KOPT-K1 (cell line): Measurements from ENCODE around the gene CYP21A2.
"Not testable (repeated sequence)": the region's sequence is repeated elsewhere in the genome, so short reads cannot be mapped to it uniquely, and the experiment has no call there.

Source experiments
- H3K27ac ChIP-seq: fragments of 200-600 bp; sonication (generic); 2 replicates; pipeline ENCODE4 v1.5.1; 2016; ENCODE audit warnings: antibody characterized with exemption, mild to moderate bottlenecking, low read depth, low read length; ENCODE audit not compliant: poor library complexity, severe bottlenecking
- H3K36me3 ChIP-seq: fragments of 200-600 bp; sonication (generic); 2 replicates; pipeline ENCODE4 v1.5.1; 2017; ENCODE audit warnings: antibody characterized with exemption, mild to moderate bottlenecking, low read length, moderate library complexity; ENCODE audit not compliant: insufficient read depth
- H3K9me3 ChIP-seq: fragments of 200-600 bp; sonication (generic); 2 replicates; pipeline ENCODE4 v1.5.1; 2017; ENCODE audit warnings: antibody characterized with exemption, low read length, mild to moderate bottlenecking; ENCODE audit not compliant: insufficient read depth, poor library complexity, severe bottlenecking

Gene CYP21A2

GRCh38 chr6:32037598-32038524, at the start of gene CYP21A2:
Gene CYP21A2 (plus strand): TSS chr6:32038415. CDS start chr6:32038423, 8 bp downstream.
- H3K9me3 ChIP-seq, H3K36me3 ChIP-seq, H3K27ac ChIP-seq: not testable (repeated sequence)

DNA sequence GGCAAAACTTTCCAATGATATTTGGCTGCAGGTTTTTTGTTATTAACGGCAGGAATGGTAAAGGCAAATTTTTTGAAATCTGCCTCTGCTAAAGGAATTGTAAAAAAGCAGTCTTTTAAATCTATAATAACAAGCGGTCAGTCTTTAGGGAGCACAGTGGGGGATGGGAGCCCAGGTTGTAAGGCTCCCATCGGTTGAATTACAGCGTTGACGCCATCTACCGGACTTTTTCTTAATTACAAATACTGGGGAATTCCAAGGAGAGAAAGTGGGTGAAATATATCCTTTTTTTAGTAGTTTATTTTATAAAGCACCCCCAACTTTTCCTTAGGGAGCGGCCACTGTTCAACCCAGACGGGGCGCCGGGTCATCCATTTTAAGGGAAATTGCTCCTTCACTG, 48.9 kb upstream of the CYP21A2 start:
- H3K27ac ChIP-seq, result not testable (repeated sequence)

GRCh38 chr6:31994421-31994820, 43.8 kb upstream of the CYP21A2 start:
- not testable (repeated sequence) for H3K9me3 ChIP-seq, H3K27ac ChIP-seq, H3K36me3 ChIP-seq

More for the DNA sequence above, 48.9 kb upstream of the CYP21A2 start:
- not testable (repeated sequence) for H3K36me3 ChIP-seq, H3K9me3 ChIP-seq

DNA sequence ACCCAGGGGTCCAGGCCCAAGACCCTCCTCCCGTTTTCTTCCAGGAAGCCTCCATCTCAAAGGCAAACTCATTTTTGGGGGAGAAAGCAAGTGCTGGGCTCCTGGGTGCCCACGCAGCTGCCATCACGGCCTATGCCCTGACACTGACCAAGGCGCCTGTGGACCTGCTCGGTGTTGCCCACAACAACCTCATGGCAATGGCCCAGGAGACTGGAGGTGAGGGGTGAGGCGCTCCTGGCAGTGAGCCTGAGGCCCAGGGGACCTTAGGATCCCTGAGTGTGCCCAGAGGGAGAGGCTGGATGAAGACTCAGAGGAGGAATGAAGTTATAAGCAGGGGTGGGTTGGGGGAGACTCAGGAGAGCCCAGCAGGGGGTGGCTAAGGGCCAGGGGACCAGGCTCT, 41.8 kb upstream of the CYP21A2 start:
- H3K36me3 ChIP-seq, H3K27ac ChIP-seq, H3K9me3 ChIP-seq: not testable (repeated sequence)

GRCh38 chr6:32002546-32003268, 35.5 kb upstream of the CYP21A2 start:
- H3K36me3 ChIP-seq, H3K9me3 ChIP-seq, H3K27ac ChIP-seq: not testable (repeated sequence)

DNA sequence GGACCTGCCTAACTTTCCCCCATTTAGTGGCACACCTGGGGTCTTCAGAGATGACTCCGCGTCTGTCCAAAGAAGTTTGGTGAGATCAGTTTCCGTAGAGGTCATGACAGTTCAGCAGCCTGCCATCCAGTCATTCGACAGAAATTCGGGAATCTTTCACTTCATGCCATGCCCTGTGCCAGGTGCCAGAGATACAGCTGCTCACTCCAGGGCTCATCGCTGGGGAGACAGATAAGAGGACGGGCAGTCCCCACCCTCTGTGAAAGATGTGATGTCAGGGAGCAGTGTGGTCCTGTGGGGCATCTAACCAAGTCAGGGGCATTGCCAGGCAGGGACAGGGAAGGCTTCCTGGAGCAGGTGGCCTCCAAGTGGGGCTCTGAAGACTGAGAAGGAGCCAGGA, 34.9 kb upstream of the CYP21A2 start:
- H3K9me3 ChIP-seq, result not testable (repeated sequence)

GRCh38 chr6:32004393-32004792, 33.8 kb upstream of the CYP21A2 start:
- H3K36me3 ChIP-seq, H3K27ac ChIP-seq, H3K9me3 ChIP-seq: not testable (repeated sequence)

More for the DNA sequence above, 34.9 kb upstream of the CYP21A2 start:
- not testable (repeated sequence) for H3K27ac ChIP-seq, H3K36me3 ChIP-seq

- not testable (repeated sequence) for H3K27ac ChIP-seq, H3K9me3 ChIP-seq, H3K36me3 ChIP-seq
These were observed 33.2 kb upstream of the CYP21A2 start for GRCh38 chr6:32004864-32005537.

- not testable (repeated sequence) for H3K9me3 ChIP-seq, H3K27ac ChIP-seq, H3K36me3 ChIP-seq
These were observed 32.7 kb upstream of the CYP21A2 start for GRCh38 chr6:32005538-32005880.

GRCh38 chr6:32005991-32006529, 32.2 kb upstream of the CYP21A2 start:
- H3K36me3 ChIP-seq, H3K9me3 ChIP-seq, H3K27ac ChIP-seq: not testable (repeated sequence)

DNA sequence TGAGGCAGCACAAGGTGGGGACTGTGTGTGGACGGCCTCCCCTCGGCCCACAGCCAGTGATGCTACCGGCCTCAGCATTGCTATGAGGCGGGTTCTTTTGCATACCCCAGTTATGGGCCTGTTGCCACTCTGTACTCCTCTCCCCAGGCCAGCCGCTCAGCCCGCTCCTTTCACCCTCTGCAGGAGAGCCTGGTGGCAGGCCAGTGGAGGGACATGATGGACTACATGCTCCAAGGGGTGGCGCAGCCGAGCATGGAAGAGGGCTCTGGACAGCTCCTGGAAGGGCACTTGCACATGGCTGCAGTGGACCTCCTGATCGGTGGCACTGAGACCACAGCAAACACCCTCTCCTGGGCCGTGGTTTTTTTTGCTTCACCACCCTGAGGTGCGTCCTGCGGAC, 31.1 kb upstream of the CYP21A2 start:
- not testable (repeated sequence) for H3K27ac ChIP-seq, H3K9me3 ChIP-seq, H3K36me3 ChIP-seq

- H3K27ac ChIP-seq, H3K9me3 ChIP-seq, H3K36me3 ChIP-seq: not testable (repeated sequence)
These were observed 30.2 kb upstream of the CYP21A2 start for GRCh38 chr6:32008037-32008436.

DNA sequence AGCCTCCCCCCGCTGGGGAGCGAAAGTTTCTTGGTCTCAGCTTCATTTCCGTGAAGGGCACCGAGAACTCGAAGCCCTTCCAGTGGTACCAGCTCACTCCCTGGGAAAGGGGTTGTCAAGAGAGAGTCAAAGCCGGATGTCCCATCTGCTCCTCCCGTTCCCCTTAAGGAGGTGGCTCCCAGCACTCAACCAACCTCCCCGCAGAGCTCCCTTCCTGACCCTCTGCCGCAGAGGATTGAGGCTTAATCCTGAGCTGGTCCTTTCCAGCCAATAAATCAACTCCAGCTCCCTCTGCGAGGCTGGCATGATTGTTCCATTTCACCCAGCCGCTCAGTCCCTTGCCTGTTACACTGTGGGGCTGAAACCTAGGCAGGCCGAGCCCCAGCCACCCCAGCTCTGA, 29.6 kb upstream of the CYP21A2 start:
- not testable (repeated sequence) for H3K36me3 ChIP-seq, H3K9me3 ChIP-seq, H3K27ac ChIP-seq

GRCh38 chr6:32009537-32009936, 28.7 kb upstream of the CYP21A2 start:
- not testable (repeated sequence) for H3K9me3 ChIP-seq, H3K36me3 ChIP-seq, H3K27ac ChIP-seq

DNA sequence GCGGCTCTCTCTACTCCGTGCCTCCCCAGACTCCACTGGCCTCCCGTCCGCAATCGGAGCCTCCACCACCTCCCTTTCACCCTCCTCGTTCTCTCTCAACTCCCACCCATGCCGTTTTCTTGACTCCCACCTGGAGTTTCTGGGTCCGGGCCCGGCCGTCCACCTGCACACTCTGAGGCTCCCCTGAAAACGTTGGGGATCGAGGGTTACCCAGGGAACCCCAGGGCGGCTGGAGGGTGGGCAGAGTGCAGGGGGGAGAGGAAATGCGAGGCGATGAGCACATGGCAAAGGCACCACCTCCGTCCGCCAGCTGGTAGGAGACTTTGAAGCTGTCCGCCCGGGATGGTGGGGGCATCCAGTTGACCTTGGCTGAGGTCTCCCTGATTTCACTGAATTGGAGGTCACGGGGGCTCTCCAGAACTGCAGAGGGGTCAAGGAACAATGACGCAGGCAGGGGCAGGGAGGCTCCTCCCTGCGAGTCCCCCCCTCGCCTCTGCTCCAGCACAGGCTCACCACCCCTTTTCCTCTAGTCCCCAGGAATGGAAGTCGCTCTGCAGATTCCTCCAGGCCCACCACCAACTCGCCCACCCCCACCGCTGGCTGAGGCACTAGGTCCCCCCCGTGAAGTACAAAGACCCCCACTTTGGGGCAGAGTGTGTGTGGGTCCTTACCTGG, 27.2 kb upstream of the CYP21A2 start:
- H3K27ac ChIP-seq, H3K9me3 ChIP-seq, H3K36me3 ChIP-seq: not testable (repeated sequence)
